K562 (cell line): ENCODE results near the gene KAT6B. TPM values are rescaled to one million over a fixed set of nuclear protein-coding genes. Genes with fewer than 3 reads are reported as not detected.

Source experiments
- ATAC-seq: fragments of 200-7000 bp; cut with Tn5 transposase; 3 replicates; pipeline ENCODE4 v1.9.1; 2020; ENCODE audit warnings: moderate library complexity
- BruUV-seq: library from RNA; stranded (reverse); fragments of 400-500 nt; replicated peaks from 2 replicates; lab custom pipeline; 2021; lab: Mats Ljungman, UMichigan
- CTCF ChIA-PET: fragments of 300-600 bp; formaldehyde crosslinking; extraction: SDS; loops from one replicate; lab custom pipeline; 2021; ENCODE audit warnings: low intra/inter-chr PET ratio; lab: Yijun Ruan, JAX
- POLR2A ChIA-PET: fragments of 300-600, 350-650 bp; sonication (Branson Sonifier 250); formaldehyde crosslinking; extraction: SDS; loops from one replicate; lab custom pipeline; 2021; ENCODE audit warnings: antibody characterized with exemption, inconsistent platforms; lab: Yijun Ruan, JAX
- DNase-seq, 4 experiments: peaks; one replicate each; pipeline versions ENCODE4 v3.0.0 to v3.0.0-alpha.2; 2011 to 2018; ENCODE audit warnings: low spot score in 3 of 4, mixed read lengths in 3 of 4; ENCODE audit errors: extremely low read depth in 1 of 4
- FAIRE-seq: peaks from 2 replicates; lab custom pipeline; 2011; peaks lifted over from hg19 to GRCh38; lab: Jason Lieb, UNC
- H2AFZ ChIP-seq: 2 replicates; pipeline ENCODE4 v1.6.0; 2011; ENCODE audit warnings: low read depth, low read length, control low read depth, inconsistent platforms
- H3K27ac ChIP-seq: fragments of 200-600 bp; 3 replicates; pipeline ENCODE4 v1.8.0; 2011; ENCODE audit warnings: low read depth, mild to moderate bottlenecking, control low read depth, inconsistent platforms, low read length, moderate library complexity, mixed read lengths; ENCODE audit errors: extremely low read depth
- H3K27me3 ChIP-seq, 2 experiments: fragments of 300-600 bp in 1 of 2; 2 replicates in 1 of 2; 3 replicates in 1 of 2; pipeline versions ENCODE4 v1.6.0 to v1.8.0; 2011; ENCODE audit warnings: inconsistent platforms in 2 of 2, low read length in 2 of 2, mild to moderate bottlenecking in 1 of 2, mixed read lengths in 1 of 2, moderate library complexity in 1 of 2; ENCODE audit not compliant: control insufficient read depth in 2 of 2, insufficient read depth in 2 of 2
- H3K36me3 ChIP-seq: fragments of 300-600 bp; 3 replicates; pipeline ENCODE4 v1.8.0; 2011; ENCODE audit warnings: mild to moderate bottlenecking, low read length, inconsistent platforms; ENCODE audit not compliant: control insufficient read depth, insufficient read depth
- H3K4me1 ChIP-seq, 2 experiments: fragments of 200-600 bp in 1 of 2; replicated peaks in 1 of 2; 2 replicates in 1 of 2; 3 replicates in 1 of 2; pipeline versions ENCODE4 v1.5.1 to v1.8.0; 2011; ENCODE audit warnings: inconsistent platforms in 2 of 2, low read length in 2 of 2, mild to moderate bottlenecking in 1 of 2, mixed read lengths in 1 of 2, moderate library complexity in 1 of 2; ENCODE audit not compliant: control insufficient read depth in 2 of 2, insufficient read depth in 2 of 2
- H3K4me2 ChIP-seq: 2 replicates; pipeline ENCODE4 v1.6.1; 2011; ENCODE audit warnings: low read length, control low read depth, inconsistent platforms, mixed read lengths; ENCODE audit not compliant: insufficient read depth
- H3K4me3 ChIP-seq: fragments of 200-600 bp; sonication (generic), shearing (Covaris generic); 2 replicates; pipeline ENCODE4 v1.5.1; 2016; ENCODE audit warnings: control low read depth, inconsistent platforms
- H3K79me2 ChIP-seq: fragments of 200-600 bp; 3 replicates; pipeline ENCODE4 v1.8.0; 2011; ENCODE audit warnings: low read length, inconsistent platforms; ENCODE audit not compliant: control insufficient read depth, insufficient read depth
- H3K9ac ChIP-seq, 2 experiments: 2 replicates each; pipeline versions ENCODE4 v1.6.0 to v1.6.1; 2011; ENCODE audit warnings: low read depth in 2 of 2, low read length in 2 of 2, control low read depth in 1 of 2, inconsistent platforms in 1 of 2, mild to moderate bottlenecking in 1 of 2, mixed read lengths in 1 of 2; ENCODE audit not compliant: insufficient read depth in 1 of 2
- H3K9me1 ChIP-seq: one replicate; pipeline ENCODE4 v1.6.0; 2011; ENCODE audit warnings: inconsistent platforms, mild to moderate bottlenecking, low read length, moderate library complexity; ENCODE audit not compliant: control insufficient read depth, insufficient read depth
- H3K9me3 ChIP-seq: replicated peaks from 2 replicates; pipeline ENCODE4 v1.5.1; 2011; ENCODE audit warnings: low read depth, low read length, inconsistent platforms; ENCODE audit not compliant: control insufficient read depth, insufficient read depth
- H4K20me1 ChIP-seq: replicated peaks from 2 replicates; pipeline ENCODE4 v1.6.1; 2011; ENCODE audit warnings: low read length, inconsistent platforms, mixed read lengths; ENCODE audit not compliant: control insufficient read depth, insufficient read depth
- FOXJ2 ChIP-seq: fragments of 200-800 bp; sonication (Bioruptor generic); IDR thresholded peaks from 2 replicates; pipeline ENCODE4 v1.6.1; 2016; ENCODE audit warnings: missing genetic modification characterization, missing compliant biosample characterization
- PPARD ChIP-seq: fragments of 250-450 bp; sonication (Bioruptor Pico); IDR thresholded peaks from 2 replicates; pipeline ENCODE4 v1.8.0; 2022; ENCODE audit warnings: inconsistent platforms, mild to moderate bottlenecking, moderate library complexity
- TEAD4 ChIP-seq, 2 experiments: sonication (generic) in 1 of 2; formaldehyde crosslinking in 1 of 2; IDR thresholded peaks; 2 replicates each; pipeline versions ENCODE4 v1.6.1 to v1.8.0; 2012 to 2022; ENCODE audit warnings: borderline replicate concordance in 1 of 2, inconsistent platforms in 1 of 2, low read length in 1 of 2, mild to moderate bottlenecking in 1 of 2, missing genetic modification reagents in 1 of 2
- WGBS: fragments of 100-300 bp; shearing (Covaris generic); methylation state at CpG from one replicate; pipeline ENCODE4 v1.1.6; 2016; ENCODE audit warnings: low coverage, mixed read lengths; ENCODE audit not compliant: insufficient coverage; ENCODE audit errors: missing lambda C conversion rate; 5-methylcytosine and 5-hydroxymethylcytosine counted together
- in situ Hi-C: fragments of 300-500 bp; cut with MboI; formaldehyde crosslinking; loops from 4 replicates; pipeline ENCODE4 v1.15.0; 2018; ENCODE audit warnings: inconsistent platforms, mixed read lengths
- intact Hi-C: fragments of 100-400 bp; cut with micrococcal nuclease; formaldehyde crosslinking; loops from 2 replicates; pipeline ENCODE4 v1.14.2; 2022
- polyA plus RNA-seq, 8 experiments: library from polyadenylated mRNA; depleted of rRNA in 4 of 8; stranded (reverse) in 5 of 8; unstranded in 3 of 8; fragments of >200 nt; fragmentation: Nextera tagmentation in 2 of 8; fragmentation: Illumina TruSeq in 1 of 8; extraction: Ambion mirVana in 2 of 8; extraction: Trizol in 1 of 8; gene quantifications; 2 replicates each; pipeline versions ENCODE4 v1.2.1 to v1.2.3, GENCODE V29; 2011 to 2014; ENCODE audit warnings: inconsistent platforms in 1 of 8, missing spikeins in 1 of 8
- total RNA-seq, 7 experiments: library from RNA; depleted of rRNA in 6 of 7; stranded (reverse); fragments of >200 nt in 6 of 7; fragmentation: Illumina TruSeq in 2 of 7; extraction: Trizol in 2 of 7; gene quantifications; 2 replicates each; pipeline versions ENCODE4 v1.2.1 to v1.2.3, GENCODE V29; 2011 to 2021; ENCODE audit warnings: low replicate concordance in 1 of 7

KAT6B gene
- total and polyA plus RNA-seq, 9 of the 15 experiments (the other 6 are each of a cell fraction or from before 2014, with no cell fraction given), result 1.4 to 9.2 (median 6.8) TPM

GRCh38 chr10:74913377-74913979 lies 87.1 kb downstream of the KAT6B start:
- ChIA-PET CTCF (no interaction called here), POLR2A (interaction anchor here (0.9 to 2.9 kb wide), 4 partner anchors 8 to 46 kb away, joined by 3 to 11 read pairs (median 6); no protein-coding TSS in a partner anchor)
- Histone ChIP-seq H3K36me3 (no peaks in the 10 kb centered on the region), H3K9me3 (no peaks in the 10 kb centered on the region), H3K79me2 (no peaks in the 10 kb centered on the region), H3K27me3 (no peaks in the 10 kb centered on the region), H4K20me1 (no peaks in the 10 kb centered on the region), H3K4me2 (peak overlapping the region; percentile 35; the same call in 1 of the 2 replicates), H3K9ac (no peak overlapping the region), H3K27ac (no peak overlapping the region), H3K9me1 (no peaks in the 10 kb centered on the region), H3K4me1 (no peaks in the 10 kb centered on the region; a peak in 1 of 5 replicates), H2AFZ (peak overlapping the region; percentile 22; the same call in 1 of the 2 replicates), H3K4me3 (no peak overlapping the region)
- FAIRE-seq, result no peak
- TF ChIP-seq FOXJ2 (tag) (0 out of 2 replicates have a peak, but pooled peaks have one; percentile 31), TEAD4 (IDR thresholded peaks at IDR 0.05; ENCODE audit: low read length) (no peak), TEAD4 (CRISPR knock-in tag; IDR thresholded peaks at IDR 0.05; ENCODE audit: borderline replicate concordance) (no peak)
- peak; percentile 35; the same call in 1 of the 3 replicates for ATAC-seq
- intact Hi-C loops, result no loop called here
- DNase-seq, result no peak
- 11% methylated on average over 6 of the region's 6 CpGs for WGBS
- in situ Hi-C loops, result no loop called here
- BruUV-seq, result no TSS peak

GRCh38 chr10:74916283-74916682 lies 89.9 kb downstream of the KAT6B start:
- Histone ChIP-seq H2AFZ (no peak overlapping the region), H3K27ac (no peak overlapping the region), H3K9me3 (no peaks in the 10 kb centered on the region), H3K4me1 (peaks cover 2 to 4% of the 10 kb centered on the region in 2 experiments; a peak in 3 of 5 replicates), H3K27me3 (no peaks in the 10 kb centered on the region), H3K9me1 (no peaks in the 10 kb centered on the region), H3K9ac (no peak overlapping the region), H4K20me1 (no peaks in the 10 kb centered on the region), H3K4me3 (no peak overlapping the region), H3K79me2 (no peaks in the 10 kb centered on the region), H3K36me3 (no peaks in the 10 kb centered on the region), H3K4me2 (no peak overlapping the region)
- no peak for TF ChIP-seq PPARD (CRISPR knock-in tag)
- in situ Hi-C loops, result no loop called here
- intact Hi-C loops, result no loop called here
- ChIA-PET POLR2A (interaction anchor here (0.6 to 2.7 kb wide), 3 partner anchors 9 to 218 kb away, joined by 3 to 11 read pairs (median 3); no protein-coding TSS in a partner anchor), CTCF (no interaction called here)
- WGBS, result 32% methylated on average over 1 of the region's 1 CpG
- FAIRE-seq (no peak), DNase-seq (no peak), ATAC-seq (no peak)
- no TSS peak for BruUV-seq
